ENCODE results near the gene GNB1L. TPM values are rescaled to one million over a fixed set of nuclear protein-coding genes. Genes with fewer than 3 reads are reported as not detected.

Gene GNB1L
- total RNA-seq, 1 experiment from 2014 or later: 18.0 TPM

DNA sequence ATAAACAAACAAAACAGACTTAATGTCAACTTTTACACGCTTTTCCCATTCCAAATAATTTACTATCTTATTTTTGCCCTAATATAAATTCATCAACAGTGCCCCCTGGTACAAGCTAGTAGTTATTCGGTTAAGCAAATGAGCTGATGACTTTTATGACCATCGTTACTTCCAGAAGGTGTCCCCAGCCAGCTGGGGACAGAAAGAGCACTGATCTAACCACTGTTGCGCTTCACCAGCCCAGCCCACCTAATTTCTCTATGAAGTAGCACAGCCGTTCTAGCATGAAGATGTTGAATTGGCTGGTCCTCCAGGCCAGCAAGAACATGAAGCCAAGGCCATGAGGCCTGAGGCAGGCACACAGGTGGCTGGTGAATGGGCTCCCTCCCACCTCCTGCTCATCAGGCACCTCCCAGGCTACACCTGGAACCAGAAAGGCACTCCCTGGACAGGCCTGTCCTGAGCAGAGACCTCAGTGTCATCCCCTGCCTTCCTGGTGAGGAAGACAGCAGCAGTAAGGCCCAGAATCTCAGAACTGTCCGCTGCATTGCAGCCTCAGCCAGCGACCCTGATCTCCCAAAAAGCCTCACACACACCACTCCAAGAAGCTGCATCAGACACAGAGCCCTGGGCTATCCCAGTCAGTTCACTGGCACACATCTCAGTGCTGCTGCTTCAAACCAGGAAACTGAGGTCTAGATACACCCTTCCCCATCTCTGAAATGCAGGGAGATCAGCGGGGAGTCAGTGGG is 12.9 kb downstream of the GNB1L start:
- ChIA-PET CTCF (interaction anchor here (0.7 to 1.0 kb wide), 4 partner anchors 13 to 111 kb away, joined by 3 to 6 read pairs (median 4); partner anchors contain the start of genes GNB1L and RTL10), POLR2A (no interaction called here)
- TF ChIP-seq ZNF263 (CRISPR knock-in tag; IDR thresholded peaks at IDR 0.05; ENCODE audit: low read depth): no peak
- no peak for TF ChIP-seq TEAD4 (CRISPR knock-in tag; IDR thresholded peaks at IDR 0.05)
- TF ChIP-seq ELF4 (CRISPR knock-in tag; IDR thresholded peaks at IDR 0.05; ENCODE audit: low read depth): no peak
- TF ChIP-seq, protein P1, sequence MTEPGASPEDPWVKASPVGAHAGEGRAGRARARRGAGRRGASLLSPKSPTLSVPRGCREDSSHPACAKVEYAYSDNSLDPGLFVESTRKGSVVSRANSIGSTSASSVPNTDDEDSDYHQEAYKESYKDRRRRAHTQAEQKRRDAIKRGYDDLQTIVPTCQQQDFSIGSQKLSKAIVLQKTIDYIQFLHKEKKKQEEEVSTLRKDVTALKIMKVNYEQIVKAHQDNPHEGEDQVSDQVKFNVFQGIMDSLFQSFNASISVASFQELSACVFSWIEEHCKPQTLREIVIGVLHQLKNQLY (CRISPR knock-in tag; IDR thresholded peaks at IDR 0.05): no peak
- TF ChIP-seq NFYB (CRISPR knock-in tag; conservative IDR thresholded peaks at IDR 0.05; ENCODE audit: low read depth): no peak
- TF ChIP-seq TP53 (CRISPR knock-in tag; IDR thresholded peaks at IDR 0.05): no peak
- no peak for TF ChIP-seq GTF2I (CRISPR knock-in tag; conservative IDR thresholded peaks at IDR 0.05)
- TF ChIP-seq, protein P2, sequence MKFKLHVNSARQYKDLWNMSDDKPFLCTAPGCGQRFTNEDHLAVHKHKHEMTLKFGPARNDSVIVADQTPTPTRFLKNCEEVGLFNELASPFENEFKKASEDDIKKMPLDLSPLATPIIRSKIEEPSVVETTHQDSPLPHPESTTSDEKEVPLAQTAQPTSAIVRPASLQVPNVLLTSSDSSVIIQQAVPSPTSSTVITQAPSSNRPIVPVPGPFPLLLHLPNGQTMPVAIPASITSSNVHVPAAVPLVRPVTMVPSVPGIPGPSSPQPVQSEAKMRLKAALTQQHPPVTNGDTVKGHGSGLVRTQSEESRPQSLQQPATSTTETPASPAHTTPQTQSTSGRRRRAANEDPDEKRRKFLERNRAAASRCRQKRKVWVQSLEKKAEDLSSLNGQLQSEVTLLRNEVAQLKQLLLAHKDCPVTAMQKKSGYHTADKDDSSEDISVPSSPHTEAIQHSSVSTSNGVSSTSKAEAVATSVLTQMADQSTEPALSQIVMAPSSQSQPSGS (CRISPR knock-in tag; IDR thresholded peaks at IDR 0.05; ENCODE audit: borderline replicate concordance, low read depth): no peak
- no peak for TF ChIP-seq ZMAT4 (CRISPR knock-in tag; IDR thresholded peaks at IDR 0.05)
- TF ChIP-seq, protein P3, sequence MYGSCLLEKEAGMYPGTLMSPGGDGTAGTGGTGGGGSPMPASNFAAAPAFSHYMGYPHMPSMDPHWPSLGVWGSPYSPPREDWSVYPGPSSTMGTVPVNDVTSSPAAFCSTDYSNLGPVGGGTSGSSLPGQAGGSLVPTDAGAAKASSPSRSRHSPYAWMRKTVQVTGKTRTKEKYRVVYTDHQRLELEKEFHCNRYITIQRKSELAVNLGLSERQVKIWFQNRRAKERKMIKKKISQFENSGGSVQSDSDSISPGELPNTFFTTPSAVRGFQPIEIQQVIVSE (CRISPR knock-in tag; IDR thresholded peaks at IDR 0.05; ENCODE audit: borderline replicate concordance): no peak
- TF ChIP-seq NR1H2 (CRISPR knock-in tag; IDR thresholded peaks at IDR 0.05): no peak
- TF ChIP-seq, protein P4, sequence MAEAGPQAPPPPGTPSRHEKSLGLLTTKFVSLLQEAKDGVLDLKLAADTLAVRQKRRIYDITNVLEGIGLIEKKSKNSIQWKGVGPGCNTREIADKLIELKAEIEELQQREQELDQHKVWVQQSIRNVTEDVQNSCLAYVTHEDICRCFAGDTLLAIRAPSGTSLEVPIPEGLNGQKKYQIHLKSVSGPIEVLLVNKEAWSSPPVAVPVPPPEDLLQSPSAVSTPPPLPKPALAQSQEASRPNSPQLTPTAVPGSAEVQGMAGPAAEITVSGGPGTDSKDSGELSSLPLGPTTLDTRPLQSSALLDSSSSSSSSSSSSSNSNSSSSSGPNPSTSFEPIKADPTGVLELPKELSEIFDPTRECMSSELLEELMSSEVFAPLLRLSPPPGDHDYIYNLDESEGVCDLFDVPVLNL (CRISPR knock-in tag; IDR thresholded peaks at IDR 0.05; ENCODE audit: borderline replicate concordance, low read depth): no peak
- TF ChIP-seq ZNF423 (CRISPR knock-in tag; IDR thresholded peaks at IDR 0.05): no peak
- no peak for TF ChIP-seq ZNF232 (CRISPR knock-in tag; IDR thresholded peaks at IDR 0.05)
- TF ChIP-seq KAT7 (CRISPR knock-in tag; IDR thresholded peaks at IDR 0.05; ENCODE audit: borderline replicate concordance): no peak
- peaks cover 9% of the 10 kb centered on the region for H3K4me1 Mint-ChIP-seq
- peak overlapping the region; percentile 34; the same call in 1 of the 2 replicates for H3K27ac Mint-ChIP-seq
- no peaks in the 10 kb centered on the region for H3K9me3 Mint-ChIP-seq
- H3K27me3 Mint-ChIP-seq (ENCODE audit: low read depth): no peaks in the 10 kb centered on the region
- H3K4me3 Mint-ChIP-seq: no peak overlapping the region
- ATAC-seq: no peak
- H3K36me3 Mint-ChIP-seq: no peaks in the 10 kb centered on the region
- no peak for DNase-seq (ENCODE audit: low spot score)

DNA sequence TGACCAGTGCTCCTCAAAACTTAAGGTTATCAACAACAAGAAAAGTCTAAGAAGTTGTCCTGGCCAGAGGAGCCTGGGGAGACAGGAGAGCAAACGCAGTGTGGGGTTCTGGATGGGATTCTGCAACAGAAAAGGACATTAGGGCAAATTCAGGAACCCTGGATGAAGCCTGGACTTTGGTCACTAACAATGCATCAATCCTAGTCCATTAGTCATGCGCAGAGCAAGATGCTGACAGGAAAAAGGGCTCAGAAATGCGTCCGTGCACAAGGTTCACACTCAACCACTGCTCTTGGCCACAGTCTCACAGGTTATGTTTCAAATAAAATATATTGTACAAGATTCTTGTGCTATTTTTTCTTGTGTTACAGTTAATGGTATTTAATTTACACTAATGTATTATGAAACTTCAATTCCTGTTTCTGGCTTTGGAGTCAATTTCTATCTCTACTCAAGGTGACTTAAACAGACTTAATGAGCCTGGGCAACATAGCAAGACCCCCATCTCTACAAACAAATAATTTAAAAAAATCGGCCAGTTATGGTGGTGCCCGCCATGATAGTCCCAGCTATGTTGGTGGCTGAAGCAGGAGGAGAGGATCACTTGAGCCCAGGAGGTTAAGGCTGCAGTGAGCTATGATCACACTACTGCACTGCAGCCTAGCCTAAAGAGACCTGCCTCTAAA is 13.6 kb downstream of the GNB1L start:
- ATAC-seq: no peak
- Mint-ChIP-seq H3K4me3 (no peak overlapping the region), H3K36me3 (no peaks in the 10 kb centered on the region), H3K27me3 (ENCODE audit: low read depth) (no peaks in the 10 kb centered on the region), H3K4me1 (peaks cover 9% of the 10 kb centered on the region), H3K9me3 (no peaks in the 10 kb centered on the region), H3K27ac (no peak overlapping the region)
- no peak for DNase-seq (ENCODE audit: low spot score)
- POLR2A ChIA-PET: no interaction called here
- CTCF ChIA-PET: interaction anchor here (0.6 to 1.0 kb wide), 4 partner anchors 13 to 85 kb away, joined by 3 to 6 read pairs (median 4); partner anchors contain the start of genes GNB1L and RTL10
- TF ChIP-seq, protein P5, sequence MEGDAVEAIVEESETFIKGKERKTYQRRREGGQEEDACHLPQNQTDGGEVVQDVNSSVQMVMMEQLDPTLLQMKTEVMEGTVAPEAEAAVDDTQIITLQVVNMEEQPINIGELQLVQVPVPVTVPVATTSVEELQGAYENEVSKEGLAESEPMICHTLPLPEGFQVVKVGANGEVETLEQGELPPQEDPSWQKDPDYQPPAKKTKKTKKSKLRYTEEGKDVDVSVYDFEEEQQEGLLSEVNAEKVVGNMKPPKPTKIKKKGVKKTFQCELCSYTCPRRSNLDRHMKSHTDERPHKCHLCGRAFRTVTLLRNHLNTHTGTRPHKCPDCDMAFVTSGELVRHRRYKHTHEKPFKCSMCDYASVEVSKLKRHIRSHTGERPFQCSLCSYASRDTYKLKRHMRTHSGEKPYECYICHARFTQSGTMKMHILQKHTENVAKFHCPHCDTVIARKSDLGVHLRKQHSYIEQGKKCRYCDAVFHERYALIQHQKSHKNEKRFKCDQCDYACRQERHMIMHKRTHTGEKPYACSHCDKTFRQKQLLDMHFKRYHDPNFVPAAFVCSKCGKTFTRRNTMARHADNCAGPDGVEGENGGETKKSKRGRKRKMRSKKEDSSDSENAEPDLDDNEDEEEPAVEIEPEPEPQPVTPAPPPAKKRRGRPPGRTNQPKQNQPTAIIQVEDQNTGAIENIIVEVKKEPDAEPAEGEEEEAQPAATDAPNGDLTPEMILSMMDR (IDR thresholded peaks at IDR 0.05): no peak
- TF ChIP-seq CBFB (CRISPR knock-in tag; IDR thresholded peaks at IDR 0.05; ENCODE audit: low read depth) (no peak), PRRX2 (CRISPR knock-in tag; IDR thresholded peaks at IDR 0.05) (no peak), ETV6 (CRISPR knock-in tag; IDR thresholded peaks at IDR 0.05) (no peak), GRHL2 (CRISPR knock-in tag; IDR thresholded peaks at IDR 0.05; ENCODE audit: insufficient replicate concordance, severe bottlenecking) (no peak), ZNF232 (CRISPR knock-in tag; IDR thresholded peaks at IDR 0.05) (no peak), ZNF219 (CRISPR knock-in tag; IDR thresholded peaks at IDR 0.05; ENCODE audit: borderline replicate concordance) (no peak)
- TF ChIP-seq, protein P6, sequence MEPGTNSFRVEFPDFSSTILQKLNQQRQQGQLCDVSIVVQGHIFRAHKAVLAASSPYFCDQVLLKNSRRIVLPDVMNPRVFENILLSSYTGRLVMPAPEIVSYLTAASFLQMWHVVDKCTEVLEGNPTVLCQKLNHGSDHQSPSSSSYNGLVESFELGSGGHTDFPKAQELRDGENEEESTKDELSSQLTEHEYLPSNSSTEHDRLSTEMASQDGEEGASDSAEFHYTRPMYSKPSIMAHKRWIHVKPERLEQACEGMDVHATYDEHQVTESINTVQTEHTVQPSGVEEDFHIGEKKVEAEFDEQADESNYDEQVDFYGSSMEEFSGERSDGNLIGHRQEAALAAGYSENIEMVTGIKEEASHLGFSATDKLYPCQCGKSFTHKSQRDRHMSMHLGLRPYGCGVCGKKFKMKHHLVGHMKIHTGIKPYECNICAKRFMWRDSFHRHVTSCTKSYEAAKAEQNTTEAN (CRISPR knock-in tag; IDR thresholded peaks at IDR 0.05): no peak
- TF ChIP-seq, protein P7, sequence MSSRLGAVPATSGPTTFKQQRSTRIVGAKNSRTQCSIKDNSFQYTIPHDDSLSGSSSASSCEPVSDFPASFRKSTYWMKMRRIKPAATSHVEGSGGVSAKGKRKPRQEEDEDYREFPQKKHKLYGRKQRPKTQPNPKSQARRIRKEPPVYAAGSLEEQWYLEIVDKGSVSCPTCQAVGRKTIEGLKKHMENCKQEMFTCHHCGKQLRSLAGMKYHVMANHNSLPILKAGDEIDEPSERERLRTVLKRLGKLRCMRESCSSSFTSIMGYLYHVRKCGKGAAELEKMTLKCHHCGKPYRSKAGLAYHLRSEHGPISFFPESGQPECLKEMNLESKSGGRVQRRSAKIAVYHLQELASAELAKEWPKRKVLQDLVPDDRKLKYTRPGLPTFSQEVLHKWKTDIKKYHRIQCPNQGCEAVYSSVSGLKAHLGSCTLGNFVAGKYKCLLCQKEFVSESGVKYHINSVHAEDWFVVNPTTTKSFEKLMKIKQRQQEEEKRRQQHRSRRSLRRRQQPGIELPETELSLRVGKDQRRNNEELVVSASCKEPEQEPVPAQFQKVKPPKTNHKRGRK (CRISPR knock-in tag; IDR thresholded peaks at IDR 0.05; ENCODE audit: borderline replicate concordance): no peak

Measured in WTC11 (cell line).